Mesenchymal stem cell (in vitro differentiated cells and primary cell): ENCODE data around the gene ERRFI1.

Experiments
- DNase-seq: peaks from one replicate; pipeline ENCODE4 v3.0.0-alpha.2; 2013
- H2AFZ ChIP-seq: one replicate; pipeline ENCODE4 v1.6.1; 2013; ENCODE audit warnings: low read depth, mild to moderate bottlenecking, control low read depth, inconsistent platforms, low read length, moderate library complexity
- H2AK5ac ChIP-seq: 2 replicates; pipeline ENCODE4 v1.6.1; 2013; ENCODE audit warnings: low read length, moderate library complexity, mild to moderate bottlenecking, inconsistent platforms; ENCODE audit not compliant: severe bottlenecking
- H2BK120ac ChIP-seq: one replicate; pipeline ENCODE4 v1.6.1; 2013; ENCODE audit warnings: low read depth, mild to moderate bottlenecking, inconsistent platforms, low read length, moderate library complexity
- H2BK12ac ChIP-seq, 2 experiments: one replicate each; pipeline ENCODE4 v1.6.1; 2013; ENCODE audit warnings: inconsistent platforms in 2 of 2, low read length in 2 of 2, mild to moderate bottlenecking in 2 of 2, moderate library complexity in 2 of 2, control low read depth in 1 of 2
- H2BK15ac ChIP-seq: one replicate; pipeline ENCODE4 v1.6.1; 2013; ENCODE audit warnings: mild to moderate bottlenecking, low read depth, inconsistent platforms; ENCODE audit not compliant: poor library complexity, severe bottlenecking
- H2BK5ac ChIP-seq: 2 replicates; pipeline ENCODE4 v1.6.1; 2013; ENCODE audit warnings: low read depth, mild to moderate bottlenecking, low read length, control low read depth, inconsistent platforms; ENCODE audit not compliant: poor library complexity, severe bottlenecking
- H3K14ac ChIP-seq, 2 experiments: one replicate each; pipeline ENCODE4 v1.6.1; 2013; ENCODE audit warnings: inconsistent platforms in 2 of 2, low read length in 2 of 2, control low read depth in 1 of 2, mild to moderate bottlenecking in 1 of 2, moderate library complexity in 1 of 2
- H3K18ac ChIP-seq, 2 experiments: one replicate each; pipeline ENCODE4 v1.6.1; 2013; ENCODE audit warnings: inconsistent platforms in 2 of 2, low read length in 2 of 2, control low read depth in 1 of 2, low read depth in 1 of 2, mild to moderate bottlenecking in 1 of 2
- H3K23ac ChIP-seq, 2 experiments: one replicate each; pipeline ENCODE4 v1.6.1; 2013; ENCODE audit warnings: inconsistent platforms in 2 of 2, low read length in 2 of 2, mild to moderate bottlenecking in 2 of 2, moderate library complexity in 2 of 2, control low read depth in 1 of 2
- H3K27ac ChIP-seq: 2 replicates; pipeline ENCODE4 v1.5.1; 2013; ENCODE audit warnings: mild to moderate bottlenecking, moderate library complexity, low read length, control low read depth, inconsistent platforms; ENCODE audit not compliant: poor library complexity, severe bottlenecking
- H3K27me3 ChIP-seq, 2 experiments: 2 replicates each; pipeline versions ENCODE4 v1.6.1 to v1.7.0; 2013; ENCODE audit warnings: low read length in 2 of 2, mild to moderate bottlenecking in 2 of 2, moderate library complexity in 2 of 2, control low read depth in 1 of 2, inconsistent platforms in 1 of 2; ENCODE audit not compliant: control insufficient read depth in 1 of 2, insufficient read depth in 1 of 2
- H3K36me3 ChIP-seq, 2 experiments: 2 replicates each; pipeline versions ENCODE4 v1.6.1 to v1.7.0; 2013; ENCODE audit warnings: low read length in 2 of 2, control low read depth in 1 of 2, inconsistent platforms in 1 of 2, low read depth in 1 of 2, mild to moderate bottlenecking in 1 of 2; ENCODE audit not compliant: insufficient read depth in 2 of 2, control insufficient read depth in 1 of 2
- H3K4ac ChIP-seq, 2 experiments: one replicate each; pipeline ENCODE4 v1.6.1; 2013; ENCODE audit warnings: inconsistent platforms in 2 of 2, low read length in 2 of 2, mild to moderate bottlenecking in 2 of 2, moderate library complexity in 2 of 2, control low read depth in 1 of 2, low read depth in 1 of 2
- H3K4me1 ChIP-seq: 2 replicates; pipeline ENCODE4 v1.6.1; 2013; ENCODE audit warnings: low read depth, low read length, control low read depth; ENCODE audit not compliant: control insufficient read depth, insufficient read depth
- H3K4me2 ChIP-seq: 2 replicates; pipeline ENCODE4 v1.6.1; 2013; ENCODE audit warnings: low read length, mild to moderate bottlenecking, inconsistent platforms; ENCODE audit not compliant: poor library complexity, severe bottlenecking
- H3K4me3 ChIP-seq, 2 experiments: 2 replicates each; pipeline versions ENCODE4 v1.5.1 to v1.7.0; 2013; ENCODE audit warnings: low read length in 2 of 2, mild to moderate bottlenecking in 2 of 2, control low read depth in 1 of 2, low read depth in 1 of 2; ENCODE audit not compliant: insufficient read depth in 1 of 2
- H3K79me1 ChIP-seq: replicated peaks from 2 replicates; pipeline ENCODE4 v1.6.1; 2013; ENCODE audit warnings: mild to moderate bottlenecking, control low read depth, low read length, inconsistent platforms; ENCODE audit not compliant: poor library complexity, severe bottlenecking
- H3K9ac ChIP-seq: 2 replicates; pipeline ENCODE4 v1.7.0; 2013; ENCODE audit warnings: mild to moderate bottlenecking, low read length, moderate library complexity
- H3K9me3 ChIP-seq: 2 replicates; pipeline ENCODE4 v1.7.0; 2013; ENCODE audit warnings: mild to moderate bottlenecking, low read length; ENCODE audit not compliant: control insufficient read depth
- H4K8ac ChIP-seq: one replicate; pipeline ENCODE4 v1.6.1; 2013; ENCODE audit warnings: inconsistent platforms, mild to moderate bottlenecking, low read length, moderate library complexity
- H4K91ac ChIP-seq: one replicate; pipeline ENCODE4 v1.6.1; 2013; ENCODE audit warnings: mild to moderate bottlenecking, low read length, inconsistent platforms
- WGBS: methylation state at CpG from one replicate; pipeline ENCODE4 v1.1.7; 2013; ENCODE audit warnings: mixed read lengths; 5-methylcytosine and 5-hydroxymethylcytosine counted together

Gene ERRFI1

DNA sequence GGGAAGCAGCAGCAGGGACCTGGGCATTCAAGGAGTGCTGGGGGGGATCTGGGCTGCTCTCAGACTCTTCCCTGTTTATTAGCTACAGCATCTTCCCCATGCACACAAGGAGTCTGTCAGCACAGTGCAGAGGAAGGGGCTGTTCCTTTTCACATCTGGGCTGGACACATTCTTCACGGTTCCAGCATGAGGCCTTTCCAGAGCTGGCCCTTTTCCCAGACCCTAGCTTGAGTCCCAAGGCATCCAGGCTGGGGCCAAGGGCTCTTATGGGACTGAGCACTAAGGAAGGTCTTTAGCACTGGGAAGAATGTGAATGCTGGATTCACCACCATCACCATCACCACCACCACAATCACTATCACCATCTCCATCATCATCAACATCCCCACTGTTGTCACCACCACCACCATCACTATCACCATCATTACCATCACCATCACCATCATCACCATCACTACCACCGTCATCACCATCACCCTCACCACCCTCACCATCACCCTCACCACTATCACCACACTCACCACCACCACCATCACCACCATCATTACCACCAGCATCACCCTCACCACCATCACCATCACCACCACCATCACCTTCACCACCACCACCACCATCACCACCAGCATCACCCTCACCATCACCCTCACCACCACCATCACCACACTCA is 36.2 kb downstream of the ERRFI1 start:
- 99% methylated on average over 2 of the region's 2 CpGs for WGBS
- peaks cover 24 to 29% of the 10 kb centered on the region in 2 experiments for H3K36me3 ChIP-seq

DNA sequence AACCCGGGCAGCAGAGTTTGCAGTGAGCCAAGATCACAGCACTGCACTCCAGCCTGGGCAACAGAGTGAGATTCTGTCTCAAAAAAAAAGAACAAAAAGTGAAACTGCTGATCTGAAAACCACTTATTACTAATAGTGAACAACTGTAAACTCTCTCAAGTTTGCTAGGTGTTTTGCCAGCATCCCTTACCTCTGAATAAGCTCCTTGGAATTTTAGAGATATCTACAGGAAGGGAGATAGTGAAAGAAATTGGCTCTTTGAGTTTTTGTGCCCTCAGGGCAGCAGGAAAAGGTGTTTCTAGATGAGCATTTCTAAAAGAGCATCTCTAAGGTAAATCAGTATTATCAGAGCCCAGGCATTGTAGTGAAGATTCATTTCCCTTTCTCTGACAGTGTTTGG is 37.5 kb downstream of the ERRFI1 start:
- H3K14ac ChIP-seq, result no peak overlapping the region
- H2AK5ac ChIP-seq, result no peak overlapping the region
- no peak overlapping the region for H2BK120ac ChIP-seq
- H2BK12ac ChIP-seq, result no peak overlapping the region
- H2BK15ac ChIP-seq, result no peak overlapping the region
- no peak overlapping the region for H3K27ac ChIP-seq
- H2BK5ac ChIP-seq, result no peak overlapping the region
- WGBS, result 100% methylated on average over 1 of the region's 1 CpG
- DNase-seq, result peak; percentile 12
- no peak overlapping the region for H3K4ac ChIP-seq
- no peak overlapping the region for H4K8ac ChIP-seq
- H2AFZ ChIP-seq, result no peak overlapping the region
- H3K4me1 ChIP-seq, result peaks cover 4% of the 10 kb centered on the region
- no peak overlapping the region for H3K4me3 ChIP-seq
- H3K9me3 ChIP-seq, result no peaks in the 10 kb centered on the region
- H3K9ac ChIP-seq, result no peak overlapping the region
- no peak overlapping the region for H4K91ac ChIP-seq
- no peak overlapping the region for H3K23ac ChIP-seq
- peaks cover 37 to 38% of the 10 kb centered on the region in 2 experiments for H3K36me3 ChIP-seq
- H3K4me2 ChIP-seq, result no peak overlapping the region
- peaks cover 8% of the 10 kb centered on the region for H3K79me1 ChIP-seq
- no peak overlapping the region for H3K18ac ChIP-seq
- no peaks in the 10 kb centered on the region for H3K27me3 ChIP-seq

More for the DNA sequence above, 36.2 kb downstream of the ERRFI1 start:
- no peak overlapping the region for H3K23ac ChIP-seq
- H3K18ac ChIP-seq, result no peak overlapping the region
- no peak overlapping the region for H2BK15ac ChIP-seq
- no peak overlapping the region for H3K14ac ChIP-seq
- no peak overlapping the region for H3K4me3 ChIP-seq
- H2BK5ac ChIP-seq, result no peak overlapping the region
- H3K9me3 ChIP-seq, result no peaks in the 10 kb centered on the region
- H3K4me2 ChIP-seq, result no peak overlapping the region
- no peak overlapping the region for H3K9ac ChIP-seq
- no peaks in the 10 kb centered on the region for H3K27me3 ChIP-seq
- peaks cover 7% of the 10 kb centered on the region for H3K4me1 ChIP-seq
- H3K27ac ChIP-seq, result no peak overlapping the region
- H4K91ac ChIP-seq, result no peak overlapping the region
- H4K8ac ChIP-seq, result no peak overlapping the region
- H2BK12ac ChIP-seq, result peak overlapping the region in 1 of 2 experiments; percentile 10
- no peak overlapping the region for H2AK5ac ChIP-seq
- H3K4ac ChIP-seq, result no peak overlapping the region
- peaks cover 2% of the 10 kb centered on the region for H3K79me1 ChIP-seq
- H2BK120ac ChIP-seq, result no peak overlapping the region
- H2AFZ ChIP-seq, result no peak overlapping the region
- DNase-seq, result no peak

DNA sequence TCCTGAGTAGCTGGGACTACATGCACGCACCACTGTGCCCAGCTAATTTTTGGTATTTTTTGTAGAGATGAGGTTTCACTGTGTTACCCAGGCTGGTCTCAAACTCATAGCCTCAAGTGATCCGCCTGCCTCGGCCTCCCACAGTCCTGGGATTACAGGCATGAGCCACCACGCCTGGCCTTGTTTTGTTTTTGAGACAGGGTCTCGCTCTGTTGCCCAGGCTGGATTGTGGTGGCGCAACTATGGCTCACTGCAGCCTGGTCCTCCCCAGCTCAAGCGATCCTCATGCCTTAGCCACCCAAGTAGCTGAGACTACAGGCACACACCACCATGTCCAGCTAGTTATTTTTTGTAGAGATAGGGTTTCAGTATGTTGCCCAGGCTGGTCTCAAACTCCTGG is 38.6 kb downstream of the ERRFI1 start:
- no peak overlapping the region for H4K8ac ChIP-seq
- no peak overlapping the region for H3K4me3 ChIP-seq
- peaks cover 15% of the 10 kb centered on the region for H3K79me1 ChIP-seq
- H3K23ac ChIP-seq, result no peak overlapping the region
- DNase-seq, result no peak
- H3K9me3 ChIP-seq, result no peaks in the 10 kb centered on the region
- no peaks in the 10 kb centered on the region for H3K27me3 ChIP-seq
- H3K27ac ChIP-seq, result no peak overlapping the region
- no peak overlapping the region for H2AK5ac ChIP-seq
- no peak overlapping the region for H3K9ac ChIP-seq
- no peak overlapping the region for H2AFZ ChIP-seq
- H2BK12ac ChIP-seq, result no peak overlapping the region
- peaks cover 47 to 48% of the 10 kb centered on the region in 2 experiments for H3K36me3 ChIP-seq
- H3K4me1 ChIP-seq, result peaks cover 4% of the 10 kb centered on the region
- no peak overlapping the region for H4K91ac ChIP-seq
- no peak overlapping the region for H2BK120ac ChIP-seq
- H2BK15ac ChIP-seq, result no peak overlapping the region
- H3K14ac ChIP-seq, result no peak overlapping the region
- no peak overlapping the region for H3K18ac ChIP-seq
- no peak overlapping the region for H3K4ac ChIP-seq
- H2BK5ac ChIP-seq, result no peak overlapping the region
- H3K4me2 ChIP-seq, result no peak overlapping the region
- whole genome bisulfite sequencing, result 100% methylated on average over 6 of the region's 7 CpGs

DNA sequence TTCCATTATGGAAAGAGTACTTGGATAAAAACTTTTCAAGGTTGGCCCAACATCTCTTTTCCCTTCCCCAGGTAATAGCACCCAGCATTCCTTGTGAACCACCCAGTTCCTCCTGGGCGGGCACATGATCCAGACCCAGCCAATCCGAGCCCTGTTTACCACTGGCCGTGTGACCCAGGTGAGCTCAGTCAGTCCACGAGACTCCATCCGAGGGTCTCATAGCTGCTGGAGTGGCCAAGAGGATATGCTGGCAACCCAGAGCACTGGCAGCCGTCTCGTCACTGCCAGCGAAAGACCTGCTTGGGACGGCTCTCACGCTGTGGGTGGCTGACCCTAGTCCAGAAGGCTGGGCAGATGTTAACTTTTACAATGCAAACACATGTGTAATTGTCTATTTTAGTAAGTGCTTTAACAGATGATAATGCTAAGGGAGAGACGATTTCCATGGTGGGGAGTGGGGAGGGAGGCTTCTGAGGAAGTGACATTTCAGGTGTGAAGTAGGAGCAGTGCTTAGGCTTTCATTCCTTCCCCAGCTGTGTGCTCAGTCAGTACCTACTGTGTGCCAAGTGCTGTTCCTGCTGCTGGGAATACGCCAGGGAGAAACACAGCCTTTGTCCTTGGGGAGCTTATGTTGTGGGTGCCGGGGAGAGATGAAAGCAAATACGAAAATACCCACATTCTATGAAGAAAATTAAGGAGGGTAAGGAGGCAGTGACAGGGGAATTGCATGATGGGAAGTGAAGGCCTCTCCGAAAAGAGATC is 40.1 kb downstream of the ERRFI1 start:
- WGBS, result 96% methylated on average over 15 of the region's 15 CpGs

More for the DNA sequence above, 40.1 kb downstream of the ERRFI1 start:
- no peak overlapping the region for H2AFZ ChIP-seq
- no peak for DNase-seq
- no peak overlapping the region for H3K4me2 ChIP-seq
- no peak overlapping the region for H2BK15ac ChIP-seq
- no peak overlapping the region for H2BK12ac ChIP-seq
- H4K91ac ChIP-seq, result peak overlapping the region; percentile 6
- peaks cover 54 to 55% of the 10 kb centered on the region in 2 experiments for H3K36me3 ChIP-seq
- no peaks in the 10 kb centered on the region for H3K9me3 ChIP-seq
- no peaks in the 10 kb centered on the region for H3K27me3 ChIP-seq
- no peak overlapping the region for H2BK5ac ChIP-seq
- no peak overlapping the region for H3K4ac ChIP-seq
- H3K4me3 ChIP-seq, result no peak overlapping the region
- no peak overlapping the region for H3K9ac ChIP-seq
- no peak overlapping the region for H2AK5ac ChIP-seq
- H3K23ac ChIP-seq, result no peak overlapping the region
- H3K4me1 ChIP-seq, result peaks cover 3% of the 10 kb centered on the region
- H4K8ac ChIP-seq, result no peak overlapping the region
- peak overlapping the region in 1 of 2 experiments; percentile 16 for H3K18ac ChIP-seq
- no peak overlapping the region for H2BK120ac ChIP-seq
- H3K14ac ChIP-seq, result no peak overlapping the region
- H3K27ac ChIP-seq, result no peak overlapping the region
- H3K79me1 ChIP-seq, result peaks cover 18% of the 10 kb centered on the region
